Activated CD4-positive, alpha-beta T cell treated with anti-CD3 and anti-CD28 coated beads, Interleukin-2, amount 50 U/mL, for 48 hours (primary cell): ENCODE data around the gene SUN2.

Experiments used
- DNase-seq, 2 experiments: peaks; one replicate each; pipeline ENCODE4 v3.0.0-alpha.2; 2020

Gene SUN2

GRCh38 chr22:38715176-38715764 lies 40.5 kb downstream of the SUN2 start:
- DNase-seq: no peak

- DNase-seq: no peak
Observed at GRCh38 chr22:38713921-38714320, 41.9 kb downstream of the SUN2 start.

GRCh38 chr22:38712486-38713207 lies 43.2 kb downstream of the SUN2 start:
- DNase-seq: no peak

GRCh38 chr22:38710866-38711265 lies 44.9 kb downstream of the SUN2 start:
- DNase-seq: no peak

- no peak for DNase-seq
Observed at GRCh38 chr22:38710351-38710750, 45.4 kb downstream of the SUN2 start.

- no peak for DNase-seq
Observed at GRCh38 chr22:38709306-38709705, 46.5 kb downstream of the SUN2 start.

- DNase-seq: no peak
Observed at GRCh38 chr22:38707984-38708383, 47.8 kb downstream of the SUN2 start.

GRCh38 chr22:38707346-38707745 lies 48.5 kb downstream of the SUN2 start:
- DNase-seq: no peak

- no peak for DNase-seq
Observed at GRCh38 chr22:38706901-38707195, 49.0 kb downstream of the SUN2 start.

- DNase-seq: peak; percentile 34 to 41
Observed at GRCh38 chr22:38706101-38706900, 49.5 kb downstream of the SUN2 start.

GRCh38 chr22:38705235-38706100 lies 50.3 kb downstream of the SUN2 start, which contains the start of gene GTPBP1:
Gene GTPBP1 (plus strand): TSS chr22:38705944. CDS start chr22:38705956, 12 bp downstream.
- DNase-seq: peak; percentile 94 to 96

- DNase-seq: no peak
Observed at GRCh38 chr22:38704654-38705234, 51.1 kb downstream of the SUN2 start.

GRCh38 chr22:38700789-38701628 lies 54.8 kb downstream of the SUN2 start, which contains the start of gene JOSD1:
Gene JOSD1 (minus strand): TSS chr22:38700943. CDS start chr22:38699987, 956 bp downstream.
- peak; percentile 98 for DNase-seq

GRCh38 chr22:38700270-38700788 lies 55.5 kb downstream of the SUN2 start:
- DNase-seq: peak; percentile 57 to 61

GRCh38 chr22:38699784-38700183 lies 56.0 kb downstream of the SUN2 start:
- DNase-seq: no peak

GRCh38 chr22:38699143-38699542 lies 56.7 kb downstream of the SUN2 start:
- no peak for DNase-seq

GRCh38 chr22:38698407-38699094 lies 57.2 kb downstream of the SUN2 start:
- no peak for DNase-seq

- no peak for DNase-seq
Observed at GRCh38 chr22:38697425-38698089, 58.2 kb downstream of the SUN2 start.

- peak; percentile 31 to 56 for DNase-seq
Observed at GRCh38 chr22:38696606-38697424, 59.0 kb downstream of the SUN2 start.
